Osteocyte (in vitro differentiated cells): ENCODE measurements around the gene DUSP2. TPM values are rescaled to one million over a fixed set of nuclear protein-coding genes. Genes with fewer than 3 reads are reported as not detected.

Experiments
- DNase-seq: peaks from one replicate; pipeline ENCODE4 v3.0.0; 2021; ENCODE audit warnings: mixed read lengths; ENCODE audit not compliant: unreplicated experiment; ENCODE audit errors: extremely low spot score
- H3K27ac Mint-ChIP-seq: one replicate; pipeline ENCODE4 v1.8.0; 2021; ENCODE audit warnings: mild to moderate bottlenecking, mixed read lengths; ENCODE audit not compliant: unreplicated experiment
- H3K27me3 Mint-ChIP-seq: one replicate; pipeline ENCODE4 v1.8.0; 2021; ENCODE audit warnings: mixed read lengths; ENCODE audit not compliant: unreplicated experiment
- H3K36me3 Mint-ChIP-seq: one replicate; pipeline ENCODE4 v1.8.0; 2021; ENCODE audit warnings: mixed read lengths; ENCODE audit not compliant: unreplicated experiment
- H3K4me1 Mint-ChIP-seq: one replicate; pipeline ENCODE4 v1.8.0; 2021; ENCODE audit warnings: mixed read lengths; ENCODE audit not compliant: unreplicated experiment
- H3K4me3 Mint-ChIP-seq: one replicate; pipeline ENCODE4 v1.8.0; 2021; ENCODE audit warnings: mild to moderate bottlenecking, moderate library complexity, mixed read lengths; ENCODE audit not compliant: unreplicated experiment
- H3K9me3 Mint-ChIP-seq: one replicate; pipeline ENCODE4 v1.8.0; 2021; ENCODE audit warnings: mixed read lengths; ENCODE audit not compliant: unreplicated experiment
- CTCF ChIP-seq: fragments of 200-600 bp; sonication (generic); IDR thresholded peaks from 2 replicates; pipeline ENCODE4 v1.5.0; 2021; ENCODE audit warnings: antibody characterized with exemption, mild to moderate bottlenecking, moderate library complexity
- total RNA-seq: library from RNA; stranded (reverse); gene quantifications from 2 replicates; pipeline ENCODE4 v1.2.1, GENCODE V29; 2021

DUSP2 gene
- total RNA-seq, 1 donor from 2014 or later, result 0.78 TPM

GRCh38 chr2:96157649-96158553 lies 12.7 kb upstream of the DUSP2 start:
- DNase-seq, result no peak
- Mint-ChIP-seq H3K36me3 (no peaks in the 10 kb centered on the region), H3K4me1 (peaks cover 2% of the 10 kb centered on the region), H3K27ac (no peak overlapping the region), H3K4me3 (no peak overlapping the region), H3K27me3 (peaks cover 17% of the 10 kb centered on the region), H3K9me3 (no peaks in the 10 kb centered on the region)
- no peak for TF ChIP-seq CTCF

- H3K27ac Mint-ChIP-seq, result no peak overlapping the region
- H3K4me1 Mint-ChIP-seq, result peaks cover 2% of the 10 kb centered on the region
- no peaks in the 10 kb centered on the region for H3K9me3 Mint-ChIP-seq
- no peak for TF ChIP-seq CTCF
- H3K36me3 Mint-ChIP-seq, result no peaks in the 10 kb centered on the region
- H3K27me3 Mint-ChIP-seq, result peaks cover 16% of the 10 kb centered on the region
- no peak overlapping the region for H3K4me3 Mint-ChIP-seq
- DNase-seq, result no peak
Observed at GRCh38 chr2:96156926-96157648, 11.8 kb upstream of the DUSP2 start.

- Mint-ChIP-seq H3K27ac (no peak overlapping the region), H3K4me1 (no peaks in the 10 kb centered on the region), H3K36me3 (no peaks in the 10 kb centered on the region), H3K9me3 (no peaks in the 10 kb centered on the region), H3K4me3 (no peak overlapping the region), H3K27me3 (peaks cover 11% of the 10 kb centered on the region)
- DNase-seq, result no peak
- TF ChIP-seq CTCF, result no peak
Observed at GRCh38 chr2:96156011-96156820, 11.0 kb upstream of the DUSP2 start.

- no peaks in the 10 kb centered on the region for H3K36me3 Mint-ChIP-seq
- peaks cover 8% of the 10 kb centered on the region for H3K27me3 Mint-ChIP-seq
- H3K4me3 Mint-ChIP-seq, result no peak overlapping the region
- no peaks in the 10 kb centered on the region for H3K4me1 Mint-ChIP-seq
- DNase-seq, result no peak
- no peak for TF ChIP-seq CTCF
- no peaks in the 10 kb centered on the region for H3K9me3 Mint-ChIP-seq
- no peak overlapping the region for H3K27ac Mint-ChIP-seq
Observed at GRCh38 chr2:96154506-96155380, 9.5 kb upstream of the DUSP2 start.
